ENCODE data around the gene ABCA4.

Gene ABCA4

GRCh38 chr1:94024104-94024792 lies 96.7 kb downstream of the ABCA4 start:
- H3K36me3 Mint-ChIP-seq = no peaks in the 10 kb centered on the region
- H3K4me1 Mint-ChIP-seq = peaks cover 3% of the 10 kb centered on the region
- H3K27ac Mint-ChIP-seq = no peak overlapping the region
- H3K27me3 Mint-ChIP-seq = peaks cover 4% of the 10 kb centered on the region
- no peak overlapping the region for H3K4me3 Mint-ChIP-seq
- H3K9me3 Mint-ChIP-seq = no peaks in the 10 kb centered on the region

DNA sequence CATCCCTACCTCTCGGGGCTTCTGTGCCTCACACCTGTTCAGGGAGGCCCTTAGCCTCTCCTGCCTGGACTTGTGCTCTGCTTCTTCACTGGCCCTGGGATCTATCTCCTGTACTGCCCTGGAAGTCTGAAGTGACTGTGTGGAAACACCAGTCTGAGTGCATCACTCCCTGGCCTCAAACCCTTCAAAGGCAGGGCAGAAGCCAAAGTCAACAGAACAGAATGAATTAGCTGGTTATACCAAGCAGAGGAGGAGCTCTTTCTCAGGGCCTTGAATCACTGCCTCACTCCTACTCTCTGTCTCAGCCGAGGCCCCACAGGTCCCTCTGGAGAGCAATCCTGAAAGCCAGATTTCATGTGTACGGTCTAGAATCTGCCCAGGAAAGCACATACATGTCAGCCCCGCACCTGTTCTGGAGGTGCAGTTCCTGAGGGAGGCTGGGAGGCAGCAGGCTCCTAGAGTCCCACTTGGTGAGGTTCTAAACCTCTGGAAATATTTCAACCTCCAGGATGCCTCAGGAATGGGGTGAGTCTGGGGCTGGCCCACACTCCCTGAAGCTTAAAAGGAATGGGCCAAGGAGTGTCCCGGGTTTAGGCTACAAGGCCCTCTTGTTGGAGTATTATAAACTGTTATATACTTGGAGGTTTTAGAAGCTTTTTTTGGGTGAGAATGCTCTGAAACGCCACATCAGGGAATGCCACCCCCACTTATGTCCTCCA lies 98.3 kb downstream of the ABCA4 start:
- H3K27ac Mint-ChIP-seq = no peak overlapping the region
- peaks cover 3% of the 10 kb centered on the region for H3K4me1 Mint-ChIP-seq
- H3K4me3 Mint-ChIP-seq = no peak overlapping the region
- H3K36me3 Mint-ChIP-seq = no peaks in the 10 kb centered on the region
- no peaks in the 10 kb centered on the region for H3K9me3 Mint-ChIP-seq
- peaks cover 4% of the 10 kb centered on the region for H3K27me3 Mint-ChIP-seq

- H3K4me1 Mint-ChIP-seq = peaks cover 8% of the 10 kb centered on the region
- no peak overlapping the region for H3K4me3 Mint-ChIP-seq
- no peak overlapping the region for H3K27ac Mint-ChIP-seq
- peaks cover 4% of the 10 kb centered on the region for H3K27me3 Mint-ChIP-seq
- no peaks in the 10 kb centered on the region for H3K9me3 Mint-ChIP-seq
- H3K36me3 Mint-ChIP-seq = no peaks in the 10 kb centered on the region
Observed at GRCh38 chr1:94020764-94021579, 100.0 kb downstream of the ABCA4 start.

DNA sequence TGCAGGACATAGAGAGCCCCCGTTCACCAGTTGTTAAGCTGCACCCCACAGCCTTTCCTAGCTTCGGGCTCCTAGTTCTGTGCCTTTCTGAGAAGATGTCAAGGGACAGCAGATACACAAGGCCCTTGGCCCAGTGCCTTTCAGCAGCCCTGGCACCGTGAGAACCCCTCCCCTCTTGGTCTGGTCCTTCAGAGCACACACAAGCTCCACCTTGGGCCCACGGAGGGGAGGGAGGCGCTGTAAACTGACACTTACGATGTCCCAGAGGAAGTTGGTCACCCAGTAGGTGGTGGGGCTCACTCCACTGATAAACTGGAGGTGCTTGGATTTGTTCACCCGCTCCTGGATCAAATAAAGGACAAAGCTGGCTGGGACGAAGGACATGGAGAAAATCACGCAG lies 101.6 kb downstream of the ABCA4 start:
- H3K27ac Mint-ChIP-seq = no peak overlapping the region
- H3K4me3 Mint-ChIP-seq = no peak overlapping the region
- no peaks in the 10 kb centered on the region for H3K36me3 Mint-ChIP-seq
- H3K9me3 Mint-ChIP-seq = no peaks in the 10 kb centered on the region
- H3K27me3 Mint-ChIP-seq = no peaks in the 10 kb centered on the region
- peaks cover 8% of the 10 kb centered on the region for H3K4me1 Mint-ChIP-seq

GRCh38 chr1:94017155-94017829 lies 103.7 kb downstream of the ABCA4 start:
- H3K36me3 Mint-ChIP-seq = no peaks in the 10 kb centered on the region
- H3K4me3 Mint-ChIP-seq = no peak overlapping the region
- H3K27ac Mint-ChIP-seq = no peak overlapping the region
- no peaks in the 10 kb centered on the region for H3K9me3 Mint-ChIP-seq
- peaks cover 8% of the 10 kb centered on the region for H3K4me1 Mint-ChIP-seq
- no peaks in the 10 kb centered on the region for H3K27me3 Mint-ChIP-seq

DNA sequence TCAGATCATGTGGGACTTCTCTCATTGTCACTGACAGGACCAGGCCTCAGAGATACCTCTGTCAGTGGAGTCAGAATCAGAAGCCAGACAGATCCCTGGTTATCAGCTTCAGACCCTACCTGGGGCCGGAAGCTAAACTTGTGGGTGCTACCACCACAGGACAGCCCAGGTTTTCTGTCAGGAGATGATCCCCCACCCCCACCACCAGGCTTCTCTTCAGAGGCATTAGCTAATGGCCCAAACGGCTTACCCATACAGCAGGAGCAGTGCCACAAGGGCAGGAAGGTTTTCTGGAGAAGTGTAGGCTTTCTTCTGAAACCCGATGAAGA lies 105.5 kb downstream of the ABCA4 start:
- no peak overlapping the region for H3K4me3 Mint-ChIP-seq
- peaks cover 6% of the 10 kb centered on the region for H3K4me1 Mint-ChIP-seq
- no peaks in the 10 kb centered on the region for H3K9me3 Mint-ChIP-seq
- no peak overlapping the region for H3K27ac Mint-ChIP-seq
- no peaks in the 10 kb centered on the region for H3K36me3 Mint-ChIP-seq
- no peaks in the 10 kb centered on the region for H3K27me3 Mint-ChIP-seq

- H3K9me3 Mint-ChIP-seq = no peaks in the 10 kb centered on the region
- H3K4me1 Mint-ChIP-seq = peaks cover 6% of the 10 kb centered on the region
- no peaks in the 10 kb centered on the region for H3K27me3 Mint-ChIP-seq
- H3K4me3 Mint-ChIP-seq = no peak overlapping the region
- no peak overlapping the region for H3K27ac Mint-ChIP-seq
- H3K36me3 Mint-ChIP-seq = no peaks in the 10 kb centered on the region
Observed at GRCh38 chr1:94014635-94015488, 106.1 kb downstream of the ABCA4 start.

DNA sequence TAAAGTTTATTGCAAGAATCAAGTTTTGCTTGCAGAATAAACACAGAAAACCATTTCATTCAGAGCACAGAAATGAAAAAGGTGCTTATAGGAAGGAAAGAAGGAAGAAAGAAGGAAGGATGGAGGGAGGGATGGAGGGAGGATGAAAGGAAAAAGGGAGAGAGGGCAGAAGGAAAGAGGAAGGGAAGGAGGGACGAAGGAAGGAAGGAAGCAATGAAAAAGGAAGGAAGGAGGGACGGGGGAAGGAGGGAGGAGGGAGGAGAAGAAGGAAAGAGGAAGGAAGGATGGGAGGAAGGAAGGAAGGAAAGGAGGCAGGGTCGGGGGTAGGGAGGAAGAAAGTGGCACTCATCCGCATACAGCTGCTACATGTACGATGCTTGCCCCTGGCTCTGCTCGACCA lies 106.9 kb downstream of the ABCA4 start:
- Mint-ChIP-seq H3K4me1 (peaks cover 6% of the 10 kb centered on the region), H3K36me3 (no peaks in the 10 kb centered on the region), H3K9me3 (no peaks in the 10 kb centered on the region), H3K4me3 (no peak overlapping the region), H3K27ac (no peak overlapping the region), H3K27me3 (no peaks in the 10 kb centered on the region)

DNA sequence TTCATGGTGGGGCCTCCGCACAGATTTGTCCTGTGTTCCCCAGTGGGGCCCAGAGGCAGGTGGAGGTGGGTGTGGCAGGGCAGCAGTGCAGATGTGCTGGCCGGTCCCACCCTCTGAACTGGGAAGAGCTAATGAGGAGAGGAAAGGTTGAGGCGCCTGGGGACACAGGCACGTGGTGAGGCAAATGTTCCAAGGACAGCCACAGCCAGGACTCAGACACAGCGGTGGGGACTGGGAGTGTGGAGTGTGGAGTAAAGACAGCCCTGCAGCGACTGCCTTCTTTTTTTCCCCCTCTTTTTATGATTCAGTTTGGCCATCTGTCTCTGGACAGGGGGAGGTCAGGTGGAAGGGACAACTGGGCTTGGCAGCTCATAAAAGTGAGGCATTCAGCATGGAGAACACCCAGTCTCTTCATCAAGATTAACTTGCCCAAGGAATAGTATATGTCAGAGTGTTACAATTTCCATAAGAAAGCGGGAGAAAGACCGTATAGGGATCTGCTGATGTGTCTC lies 107.5 kb downstream of the ABCA4 start:
- no peak overlapping the region for H3K27ac Mint-ChIP-seq
- H3K36me3 Mint-ChIP-seq = no peaks in the 10 kb centered on the region
- H3K27me3 Mint-ChIP-seq = no peaks in the 10 kb centered on the region

DNA sequence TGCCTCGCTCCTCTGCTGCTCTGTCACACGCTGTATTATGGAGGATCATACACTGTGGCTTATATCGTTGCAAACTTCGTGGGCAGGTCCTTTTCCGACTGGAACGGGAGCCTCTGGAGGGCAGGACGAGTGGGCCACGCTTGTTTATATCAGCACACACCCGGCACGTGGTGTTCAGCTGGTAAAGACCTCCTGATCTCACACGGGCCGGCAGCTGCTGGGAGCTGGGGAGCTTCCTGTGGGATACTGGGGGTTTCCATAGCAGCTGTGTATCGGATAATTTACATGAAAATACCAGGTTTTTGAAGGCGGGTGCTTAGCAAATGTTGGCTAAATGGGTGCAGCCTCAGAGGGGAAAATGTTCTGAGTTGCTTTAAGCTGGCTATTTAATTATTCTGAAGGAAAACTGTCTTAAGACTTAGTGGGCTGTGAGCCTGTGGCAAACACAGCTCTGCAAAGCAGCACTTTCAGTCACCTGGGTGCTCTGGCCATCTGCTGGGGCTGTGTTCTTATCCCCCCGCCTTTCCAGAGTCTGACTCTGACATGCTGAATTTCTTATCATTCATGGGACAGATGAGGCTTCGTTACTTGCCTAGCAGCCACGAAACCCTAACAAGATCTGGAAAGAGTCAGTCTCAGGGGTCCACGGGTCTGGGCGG lies 108.1 kb downstream of the ABCA4 start:
- H3K4me3 Mint-ChIP-seq = no peak overlapping the region
- H3K27me3 Mint-ChIP-seq = no peaks in the 10 kb centered on the region
- no peaks in the 10 kb centered on the region for H3K9me3 Mint-ChIP-seq
- no peaks in the 10 kb centered on the region for H3K36me3 Mint-ChIP-seq
- peaks cover 6% of the 10 kb centered on the region for H3K4me1 Mint-ChIP-seq
- H3K27ac Mint-ChIP-seq = no peak overlapping the region

More for the DNA sequence above, 107.5 kb downstream of the ABCA4 start:
- Mint-ChIP-seq H3K4me1 (peaks cover 6% of the 10 kb centered on the region), H3K9me3 (no peaks in the 10 kb centered on the region), H3K4me3 (no peak overlapping the region)

- no peaks in the 10 kb centered on the region for H3K27me3 Mint-ChIP-seq
- H3K4me1 Mint-ChIP-seq = no peaks in the 10 kb centered on the region
- H3K36me3 Mint-ChIP-seq = no peaks in the 10 kb centered on the region
- no peak overlapping the region for H3K27ac Mint-ChIP-seq
- H3K9me3 Mint-ChIP-seq = no peaks in the 10 kb centered on the region
- no peak overlapping the region for H3K4me3 Mint-ChIP-seq
Observed at GRCh38 chr1:94011709-94012595, 109.0 kb downstream of the ABCA4 start.

- Mint-ChIP-seq H3K4me3 (no peak overlapping the region), H3K27me3 (no peaks in the 10 kb centered on the region), H3K4me1 (no peaks in the 10 kb centered on the region), H3K9me3 (no peaks in the 10 kb centered on the region), H3K36me3 (no peaks in the 10 kb centered on the region), H3K27ac (no peak overlapping the region)
Observed at GRCh38 chr1:94011129-94011528, 109.8 kb downstream of the ABCA4 start.

GRCh38 chr1:94009304-94009703 lies 111.6 kb downstream of the ABCA4 start:
- no peaks in the 10 kb centered on the region for H3K36me3 Mint-ChIP-seq
- H3K4me3 Mint-ChIP-seq = no peak overlapping the region
- H3K9me3 Mint-ChIP-seq = no peaks in the 10 kb centered on the region
- no peak overlapping the region for H3K27ac Mint-ChIP-seq
- no peaks in the 10 kb centered on the region for H3K27me3 Mint-ChIP-seq
- no peaks in the 10 kb centered on the region for H3K4me1 Mint-ChIP-seq

DNA sequence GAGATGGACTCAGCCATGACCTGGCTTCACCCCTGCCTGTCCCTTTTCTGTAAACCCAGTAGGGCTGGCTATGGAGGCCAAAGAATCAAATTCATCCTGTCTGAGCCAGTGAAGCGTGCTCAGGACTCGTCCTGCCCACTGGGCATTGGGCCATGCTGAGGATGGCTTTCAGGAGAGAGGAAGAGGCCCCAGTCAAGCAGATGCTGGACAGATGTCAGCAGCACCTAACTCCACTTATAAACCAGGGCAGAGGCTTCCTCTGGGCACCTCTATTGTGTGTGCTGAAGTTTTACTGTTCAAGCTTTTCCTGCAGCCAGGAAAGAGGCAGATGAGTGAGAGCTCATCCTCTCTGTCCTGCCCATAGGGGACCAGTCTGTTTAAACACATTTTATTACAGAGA lies 114.3 kb downstream of the ABCA4 start:
- Mint-ChIP-seq H3K27ac (no peak overlapping the region), H3K27me3 (peaks cover 2% of the 10 kb centered on the region), H3K4me1 (no peaks in the 10 kb centered on the region), H3K4me3 (no peak overlapping the region), H3K36me3 (no peaks in the 10 kb centered on the region), H3K9me3 (no peaks in the 10 kb centered on the region)

Data from activated naive CD4-positive, alpha-beta T cell treated with anti-CD3 and anti-CD28 coated beads, Interleukin-2, amount 50 U/mL, for 24 hours (primary cell).